IMR-90 (cell line): Measurements from ENCODE around the gene FRK.
A peak's percentile ranks its signal among the peaks of the same experiment; 100 is the strongest.

Experiments used
- BHLHE40 ChIP-seq: fragments of 150-350 bp; IDR thresholded peaks from 2 replicates; pipeline ENCODE4 v1.6.1; 2016; ENCODE audit warnings: mild to moderate bottlenecking, low read depth, low read length
- CEBPB ChIP-seq: IDR thresholded peaks from 2 replicates; pipeline ENCODE4 v1.6.1; 2012; ENCODE audit warnings: low read depth, low read length, improper control_type of control experiment
- FOS ChIP-seq: fragments of 150-350 bp; IDR thresholded peaks from 2 replicates; pipeline ENCODE4 v1.6.1; 2016; ENCODE audit warnings: low read depth, low read length
- MAFK ChIP-seq: IDR thresholded peaks from 2 replicates; pipeline ENCODE4 v1.6.1; 2012; ENCODE audit warnings: low read depth, low read length, improper control_type of control experiment
- MAZ ChIP-seq: IDR thresholded peaks from 2 replicates; pipeline ENCODE4 v1.6.1; 2012; ENCODE audit warnings: low read depth, mild to moderate bottlenecking, low read length, improper control_type of control experiment, moderate library complexity, borderline replicate concordance
- MXI1 ChIP-seq: IDR thresholded peaks from 2 replicates; pipeline ENCODE4 v1.6.1; 2012; ENCODE audit warnings: low read depth, mild to moderate bottlenecking, low read length, moderate library complexity, borderline replicate concordance
- NFE2L2 ChIP-seq: fragments of 150-350 bp; IDR thresholded peaks from 2 replicates; pipeline ENCODE4 v1.6.1; 2016; ENCODE audit warnings: low read depth, mild to moderate bottlenecking, low read length
- POLR2A ChIP-seq: IDR thresholded peaks from 2 replicates; pipeline ENCODE4 v1.6.1; 2012; ENCODE audit warnings: mild to moderate bottlenecking, low read depth, low read length
- RAD21 ChIP-seq: IDR thresholded peaks from 2 replicates; pipeline ENCODE4 v1.6.1; 2012; ENCODE audit warnings: low read length, improper control_type of control experiment
- RCOR1 ChIP-seq: IDR thresholded peaks from 2 replicates; pipeline ENCODE4 v1.6.1; 2012; ENCODE audit warnings: mild to moderate bottlenecking, low read length, improper control_type of control experiment; ENCODE audit not compliant: insufficient replicate concordance
- RFX5 ChIP-seq: IDR thresholded peaks from 2 replicates; pipeline ENCODE4 v1.8.0; 2012; ENCODE audit warnings: low read depth, mild to moderate bottlenecking, low read length, moderate library complexity
- SMC3 ChIP-seq: fragments of 150-350 bp; IDR thresholded peaks from 2 replicates; pipeline ENCODE4 v1.6.1; 2016; ENCODE audit warnings: low read depth, mild to moderate bottlenecking, antibody characterized with exemption, low read length, moderate library complexity
- USF2 ChIP-seq: fragments of 150-350 bp; IDR thresholded peaks from 2 replicates; pipeline ENCODE4 v1.6.1; 2017; ENCODE audit warnings: mild to moderate bottlenecking, antibody characterized with exemption, low read length, low read depth
- TF ChIP-seq, protein P1 (sequence below): conservative IDR thresholded peaks from 2 replicates; pipeline ENCODE4 v1.5.1; 2012; ENCODE audit warnings: mild to moderate bottlenecking, low read depth, low read length, improper control_type of control experiment

DNA sequence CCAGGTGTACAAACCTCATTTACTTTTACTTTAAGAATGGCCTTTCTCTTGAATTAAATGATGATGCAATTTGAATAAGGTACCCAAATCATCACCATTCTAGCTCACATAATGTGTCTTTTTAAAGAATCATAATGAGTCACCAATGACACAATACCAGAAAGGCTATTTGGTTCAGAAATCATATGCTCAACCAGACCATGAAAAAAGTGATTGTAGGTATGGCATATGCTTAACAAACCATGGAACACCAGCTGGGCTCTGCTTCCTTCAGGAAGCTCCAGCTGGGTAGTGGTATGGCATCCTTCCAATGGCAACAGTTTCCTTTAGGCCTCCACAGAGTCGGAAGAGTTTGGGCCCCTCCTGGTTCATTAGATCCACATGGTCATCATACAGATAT is 128.2 kb downstream of the FRK start:
- no peak for TF ChIP-seq POLR2A
- TF ChIP-seq, protein P1, sequence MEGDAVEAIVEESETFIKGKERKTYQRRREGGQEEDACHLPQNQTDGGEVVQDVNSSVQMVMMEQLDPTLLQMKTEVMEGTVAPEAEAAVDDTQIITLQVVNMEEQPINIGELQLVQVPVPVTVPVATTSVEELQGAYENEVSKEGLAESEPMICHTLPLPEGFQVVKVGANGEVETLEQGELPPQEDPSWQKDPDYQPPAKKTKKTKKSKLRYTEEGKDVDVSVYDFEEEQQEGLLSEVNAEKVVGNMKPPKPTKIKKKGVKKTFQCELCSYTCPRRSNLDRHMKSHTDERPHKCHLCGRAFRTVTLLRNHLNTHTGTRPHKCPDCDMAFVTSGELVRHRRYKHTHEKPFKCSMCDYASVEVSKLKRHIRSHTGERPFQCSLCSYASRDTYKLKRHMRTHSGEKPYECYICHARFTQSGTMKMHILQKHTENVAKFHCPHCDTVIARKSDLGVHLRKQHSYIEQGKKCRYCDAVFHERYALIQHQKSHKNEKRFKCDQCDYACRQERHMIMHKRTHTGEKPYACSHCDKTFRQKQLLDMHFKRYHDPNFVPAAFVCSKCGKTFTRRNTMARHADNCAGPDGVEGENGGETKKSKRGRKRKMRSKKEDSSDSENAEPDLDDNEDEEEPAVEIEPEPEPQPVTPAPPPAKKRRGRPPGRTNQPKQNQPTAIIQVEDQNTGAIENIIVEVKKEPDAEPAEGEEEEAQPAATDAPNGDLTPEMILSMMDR: no peak
- no peak for TF ChIP-seq FOS
- TF ChIP-seq RAD21: no peak
- no peak for TF ChIP-seq NFE2L2
- no peak for TF ChIP-seq BHLHE40
- no peak for TF ChIP-seq MAFK
- TF ChIP-seq RCOR1: no peak
- no peak for TF ChIP-seq MAZ
- TF ChIP-seq USF2: no peak
- TF ChIP-seq RFX5: no peak
- no peak for TF ChIP-seq SMC3
- no peak for TF ChIP-seq MXI1
- peak; percentile 29; the same call in 1 of the 2 replicates for TF ChIP-seq CEBPB
